Measurements from ENCODE around the gene GDI1.

GRCh38 chrX:154441564-154441963 is 4.6 kb downstream of the GDI1 start:
- TF ChIP-seq CTCF (optimal IDR thresholded peaks at IDR 0.05 in 1 of 3, IDR thresholded peaks at IDR 0.05 in 1 of 3, conservative IDR thresholded peaks at IDR 0.05 in 1 of 3; ENCODE audit: extremely low read depth in 1 of 3, insufficient read depth in 2 of 3, low read length in 3 of 3), result no peak
- no peak for TF ChIP-seq EZH2 (IDR thresholded peaks at IDR 0.05; ENCODE audit: low read length)
